ENCODE results near the gene DLX1. TPM values are rescaled to one million over a fixed set of nuclear protein-coding genes. Genes with fewer than 3 reads are reported as not detected.
"Not testable (repeated sequence)": the region's sequence is repeated elsewhere in the genome, so short reads cannot be mapped to it uniquely, and the experiment has no call there.

The DLX1 gene
- total RNA-seq, 1 experiment from 2014 or later, result not detected

DNA sequence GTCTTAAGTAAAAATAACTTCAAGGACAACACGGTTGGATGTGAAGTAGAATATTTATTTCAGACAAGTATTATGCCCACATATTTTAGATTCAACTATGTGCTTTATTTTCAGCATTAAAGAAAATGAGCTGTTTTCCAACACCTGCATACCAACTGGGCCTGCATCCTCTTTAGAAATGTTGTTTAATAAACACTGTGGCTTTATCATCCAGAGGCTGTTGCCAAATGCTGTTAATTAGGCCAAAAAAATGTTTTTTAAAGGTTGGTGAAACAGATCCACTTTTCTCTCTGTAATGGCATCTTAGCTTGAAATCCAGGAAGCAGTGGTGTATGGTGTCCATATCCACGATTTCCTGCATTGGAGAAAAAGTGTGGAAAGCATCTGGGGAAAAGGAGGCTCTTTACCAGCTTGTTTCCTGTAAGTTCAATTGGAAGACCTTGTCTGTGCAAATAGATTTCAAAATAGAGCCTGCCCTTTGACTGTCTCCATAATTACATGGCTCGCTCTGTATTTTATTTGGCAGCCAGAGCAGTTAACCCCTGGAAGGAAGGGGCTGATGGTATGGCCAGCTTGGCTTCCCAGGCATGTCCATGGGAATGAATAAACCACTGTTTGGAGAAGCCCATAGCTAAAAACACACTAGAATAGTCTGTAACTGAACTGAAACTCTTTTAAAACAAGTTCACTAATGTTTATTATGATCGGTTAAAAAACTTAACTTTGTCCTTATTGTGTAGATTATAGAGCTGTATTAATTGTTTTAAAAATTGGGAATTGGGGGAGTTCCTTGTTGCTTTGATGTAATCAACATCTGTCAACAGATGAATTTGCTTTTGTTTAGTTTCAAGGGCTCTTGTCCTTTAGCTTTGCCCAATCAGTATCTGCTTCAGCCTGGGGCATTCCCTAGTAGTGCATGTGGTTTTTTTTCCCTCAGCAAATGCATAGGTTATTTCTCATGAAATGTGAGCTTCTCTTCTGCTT lies 33.0 kb upstream of the DLX1 start:
- no peak for DNase-seq
- H3K36me3 ChIP-seq (replicated peaks; ENCODE audit: control insufficient read depth, insufficient read depth, low read length), result no peaks in the 10 kb centered on the region
- no peaks in the 10 kb centered on the region for H3K27me3 ChIP-seq (ENCODE audit: control insufficient read depth, insufficient read depth, low read length)
- no peak overlapping the region for H3K4me3 ChIP-seq (ENCODE audit: insufficient read depth, low read depth, low read length)

DNA sequence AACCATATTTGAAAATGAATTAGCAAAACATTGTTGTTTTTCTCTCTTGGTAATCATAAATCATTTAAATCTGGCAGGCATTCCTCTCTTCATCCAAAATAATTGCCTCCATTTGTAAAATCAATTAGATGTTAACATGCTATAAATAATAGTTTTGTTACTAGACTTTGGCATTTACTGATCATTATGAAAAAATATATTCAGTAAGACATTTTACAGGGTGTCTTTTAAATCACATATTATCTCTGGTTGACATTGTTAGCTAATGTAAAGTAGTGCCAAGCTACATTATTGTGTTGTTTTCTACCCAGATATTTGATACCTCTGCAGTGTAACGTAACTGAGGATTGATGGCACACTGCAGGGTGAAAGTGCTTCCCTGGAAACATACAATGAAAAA lies 31.8 kb upstream of the DLX1 start:
- DNase-seq, result no peak
- Histone ChIP-seq H3K27me3 (ENCODE audit: control insufficient read depth, insufficient read depth, low read length) (no peaks in the 10 kb centered on the region), H3K36me3 (replicated peaks; ENCODE audit: control insufficient read depth, insufficient read depth, low read length) (no peaks in the 10 kb centered on the region), H3K4me3 (ENCODE audit: insufficient read depth, low read depth, low read length) (no peak overlapping the region)

DNA sequence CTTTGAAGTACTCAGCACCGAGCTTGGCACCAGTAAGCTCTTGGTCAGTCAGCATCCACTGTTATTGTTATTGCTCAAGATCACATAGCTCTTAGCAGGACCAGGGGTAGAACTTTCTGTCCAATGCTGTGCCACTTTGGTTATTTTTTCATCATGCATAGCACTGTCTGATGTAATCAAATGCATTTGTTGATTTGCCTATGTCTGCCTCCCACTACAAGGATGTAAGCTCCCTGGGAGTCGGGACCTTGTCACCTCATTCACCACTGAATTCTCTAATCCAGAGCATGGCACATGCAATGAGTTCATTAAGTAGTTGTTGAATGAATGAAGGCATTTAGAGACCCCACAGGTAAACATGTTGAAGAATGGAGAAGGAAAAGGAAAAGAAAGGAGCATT lies 29.0 kb upstream of the DLX1 start:
- no peak overlapping the region for H3K4me3 ChIP-seq (ENCODE audit: insufficient read depth, low read depth, low read length)

DNA sequence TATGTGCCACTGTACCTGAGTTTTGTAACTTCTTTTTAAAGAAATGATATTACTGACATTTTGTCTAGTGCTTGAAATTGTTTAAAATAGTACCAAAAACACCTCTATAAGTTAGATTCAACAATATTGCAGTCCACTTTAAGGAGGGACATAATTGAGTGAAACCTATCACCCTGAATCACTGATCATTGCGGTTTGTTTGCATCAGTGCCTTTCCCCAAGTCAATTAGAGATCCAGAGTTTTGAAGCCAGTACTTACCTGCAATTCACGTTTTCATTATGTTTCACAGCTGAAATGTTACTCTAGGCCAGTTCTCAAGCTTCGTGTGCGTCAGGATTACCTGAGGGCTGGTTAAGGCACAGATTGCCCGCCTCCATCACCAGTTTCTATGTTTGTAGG lies 26.6 kb upstream of the DLX1 start:
- H3K36me3 ChIP-seq (replicated peaks; ENCODE audit: control insufficient read depth, insufficient read depth, low read length), result no peaks in the 10 kb centered on the region
- H3K27me3 ChIP-seq (ENCODE audit: control insufficient read depth, insufficient read depth, low read length), result no peaks in the 10 kb centered on the region
- no peak for DNase-seq
- H3K4me3 ChIP-seq (ENCODE audit: insufficient read depth, low read depth, low read length), result no peak overlapping the region

More for the DNA sequence above, 29.0 kb upstream of the DLX1 start:
- Histone ChIP-seq H3K27me3 (ENCODE audit: control insufficient read depth, insufficient read depth, low read length) (no peaks in the 10 kb centered on the region), H3K36me3 (replicated peaks; ENCODE audit: control insufficient read depth, insufficient read depth, low read length) (no peaks in the 10 kb centered on the region)
- DNase-seq, result no peak

DNA sequence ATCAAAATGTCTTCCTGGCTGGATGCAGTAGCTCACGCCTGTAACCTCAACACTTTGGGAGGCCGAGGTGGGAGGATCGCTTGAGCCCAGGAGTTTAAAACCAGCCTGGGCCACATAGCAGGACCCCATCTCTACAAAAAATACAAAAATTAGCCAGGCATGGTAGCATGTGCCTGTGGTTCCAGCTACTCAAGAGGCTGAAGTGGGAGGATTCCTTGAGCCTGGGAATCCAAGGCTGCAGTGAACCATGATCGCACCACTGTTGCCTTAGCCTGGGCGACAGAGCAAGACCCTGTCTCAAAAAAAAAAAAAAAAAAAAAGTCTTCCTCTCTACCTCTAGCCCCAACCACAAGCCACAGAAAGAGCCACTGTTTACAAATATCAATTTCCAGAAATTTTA lies 25.2 kb upstream of the DLX1 start:
- not testable (repeated sequence) for DNase-seq; H3K4me3 ChIP-seq (ENCODE audit: insufficient read depth, low read depth, low read length); H3K36me3 ChIP-seq (replicated peaks; ENCODE audit: control insufficient read depth, insufficient read depth, low read length); H3K27me3 ChIP-seq (ENCODE audit: control insufficient read depth, insufficient read depth, low read length)

DNA sequence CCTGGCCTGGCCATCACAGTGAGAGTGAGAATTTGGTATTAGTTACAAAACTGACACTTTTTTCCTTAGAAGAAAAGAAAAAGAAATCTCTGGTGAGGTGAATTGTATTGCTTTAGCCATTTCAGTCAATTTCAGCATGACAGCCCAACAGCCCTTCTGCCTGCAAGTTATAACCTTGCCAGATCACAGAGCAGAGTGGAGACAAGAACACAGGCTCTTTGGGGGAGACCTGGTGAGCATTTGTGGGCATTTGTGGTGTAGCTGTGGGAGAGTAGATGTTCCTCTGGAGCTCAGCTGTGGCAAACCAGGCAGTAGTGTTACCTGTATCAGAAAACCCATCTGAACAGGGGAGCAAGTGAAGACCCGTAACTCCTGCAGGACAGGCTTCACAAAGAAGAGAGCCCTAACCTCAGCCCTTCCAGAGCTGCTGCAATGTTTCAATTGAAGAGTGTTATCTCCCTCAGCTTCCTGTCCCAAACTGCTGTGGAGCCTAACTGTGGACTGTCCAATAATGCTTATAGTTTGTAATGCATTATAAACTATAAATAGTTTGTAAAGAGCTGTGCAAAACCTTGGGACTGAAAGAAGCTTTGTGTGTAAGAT lies 22.8 kb upstream of the DLX1 start:
- H3K4me3 ChIP-seq (ENCODE audit: insufficient read depth, low read depth, low read length), result no peak overlapping the region
- H3K27me3 ChIP-seq (ENCODE audit: control insufficient read depth, insufficient read depth, low read length), result no peaks in the 10 kb centered on the region
- no peaks in the 10 kb centered on the region for H3K36me3 ChIP-seq (replicated peaks; ENCODE audit: control insufficient read depth, insufficient read depth, low read length)
- DNase-seq, result no peak

GRCh38 chr2:172063446-172063845 lies 21.9 kb upstream of the DLX1 start:
- Histone ChIP-seq H3K4me3 (ENCODE audit: insufficient read depth, low read depth, low read length) (no peak overlapping the region), H3K27me3 (ENCODE audit: control insufficient read depth, insufficient read depth, low read length) (no peaks in the 10 kb centered on the region), H3K36me3 (replicated peaks; ENCODE audit: control insufficient read depth, insufficient read depth, low read length) (no peaks in the 10 kb centered on the region)
- no peak for DNase-seq

DNA sequence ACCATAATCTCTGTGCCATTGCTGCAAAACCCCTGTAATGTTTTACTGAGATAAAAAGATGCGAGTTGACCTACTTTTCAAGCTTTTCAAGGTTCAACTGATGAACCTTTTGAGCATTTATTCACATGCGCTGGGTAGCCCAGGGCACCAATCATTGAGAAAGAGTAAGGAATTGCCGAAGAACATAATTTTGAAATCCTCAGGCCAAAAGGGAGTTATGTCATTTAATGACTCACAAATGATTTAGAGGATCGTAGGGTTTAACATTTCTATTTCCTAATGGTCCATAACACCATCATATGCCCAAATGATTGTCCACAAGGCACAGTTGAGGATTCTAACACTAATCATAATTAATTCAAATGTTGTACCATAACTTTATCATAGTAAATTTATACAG lies 20.2 kb upstream of the DLX1 start:
- no peak for DNase-seq
- Histone ChIP-seq H3K36me3 (replicated peaks; ENCODE audit: control insufficient read depth, insufficient read depth, low read length) (no peaks in the 10 kb centered on the region), H3K27me3 (ENCODE audit: control insufficient read depth, insufficient read depth, low read length) (no peaks in the 10 kb centered on the region), H3K4me3 (ENCODE audit: insufficient read depth, low read depth, low read length) (no peak overlapping the region)

DNA sequence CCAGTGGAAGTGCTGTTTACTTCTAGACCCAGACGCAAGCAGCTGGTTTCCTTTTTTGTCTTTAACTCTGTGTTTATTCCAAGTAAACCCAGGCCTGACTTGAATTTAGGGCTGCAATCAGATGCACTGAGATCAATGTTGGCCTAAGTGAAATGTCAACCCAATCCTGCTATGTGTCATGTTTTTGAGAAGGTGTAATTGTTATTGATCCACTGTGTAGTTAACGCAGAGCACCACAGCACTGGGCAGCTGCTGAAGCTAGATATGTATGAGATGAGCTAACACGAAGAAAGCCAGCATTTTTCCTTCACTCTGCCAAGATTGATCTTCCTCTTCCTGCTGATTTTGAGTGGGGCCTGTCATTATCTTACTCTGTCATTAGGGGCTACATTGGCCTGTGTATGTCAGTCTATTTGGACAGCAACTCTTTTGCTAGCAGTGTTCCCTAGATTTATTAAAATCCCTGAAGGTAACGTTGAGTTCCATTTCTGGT lies 18.9 kb upstream of the DLX1 start:
- H3K36me3 ChIP-seq (replicated peaks; ENCODE audit: control insufficient read depth, insufficient read depth, low read length), result no peaks in the 10 kb centered on the region
- no peak for DNase-seq

DNA sequence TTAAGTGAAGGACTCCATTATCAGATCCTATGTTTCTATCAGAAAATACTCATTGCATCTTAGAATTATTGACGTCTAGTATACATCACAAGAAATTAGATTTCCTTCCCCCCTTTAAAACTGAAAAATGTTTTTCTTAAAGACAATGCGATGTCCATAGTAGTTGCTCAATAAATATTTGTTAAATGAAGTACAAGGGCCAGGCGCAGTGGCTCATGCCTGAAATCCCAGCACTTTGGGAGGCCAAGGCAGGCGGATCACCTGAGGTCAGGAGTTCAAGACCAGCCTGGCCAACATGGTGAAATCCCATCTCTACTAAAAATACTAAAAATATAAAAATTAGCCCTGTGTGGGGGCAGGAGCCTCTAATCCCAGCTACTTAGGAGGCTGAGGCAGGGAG lies 17.4 kb upstream of the DLX1 start:
- not testable (repeated sequence) for H3K4me3 ChIP-seq (ENCODE audit: insufficient read depth, low read depth, low read length); H3K36me3 ChIP-seq (replicated peaks; ENCODE audit: control insufficient read depth, insufficient read depth, low read length); H3K27me3 ChIP-seq (ENCODE audit: control insufficient read depth, insufficient read depth, low read length); DNase-seq

More for the DNA sequence above, 18.9 kb upstream of the DLX1 start:
- Histone ChIP-seq H3K4me3 (ENCODE audit: insufficient read depth, low read depth, low read length) (no peak overlapping the region), H3K27me3 (ENCODE audit: control insufficient read depth, insufficient read depth, low read length) (no peaks in the 10 kb centered on the region)

DNA sequence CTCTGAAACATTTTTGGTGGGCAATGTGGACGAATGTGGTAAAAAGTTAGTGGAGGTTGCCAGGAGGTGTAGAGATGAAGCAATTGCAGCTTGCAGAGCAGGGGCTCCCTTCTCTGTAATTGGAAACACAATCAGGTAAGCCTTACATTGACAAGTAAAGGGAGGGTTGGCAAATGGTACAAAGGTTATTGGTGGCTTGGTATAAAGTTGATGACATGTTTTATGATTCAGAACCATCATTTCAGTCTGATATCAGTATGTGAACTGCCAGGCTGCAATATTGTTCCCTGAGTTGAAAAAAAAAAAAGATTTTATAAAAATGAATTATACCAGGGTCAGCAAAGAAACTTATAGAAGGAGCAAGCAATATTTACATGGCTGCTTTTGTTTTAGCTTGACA lies 14.4 kb upstream of the DLX1 start:
- 0 out of 2 replicates have a peak, but pooled peaks cover 2% of the 10 kb centered on the region for H3K27me3 ChIP-seq (ENCODE audit: control insufficient read depth, insufficient read depth, low read length)
- DNase-seq, result no peak
- H3K4me3 ChIP-seq (ENCODE audit: insufficient read depth, low read depth, low read length), result no peak overlapping the region
- H3K36me3 ChIP-seq (replicated peaks; ENCODE audit: control insufficient read depth, insufficient read depth, low read length), result no peaks in the 10 kb centered on the region

DNA sequence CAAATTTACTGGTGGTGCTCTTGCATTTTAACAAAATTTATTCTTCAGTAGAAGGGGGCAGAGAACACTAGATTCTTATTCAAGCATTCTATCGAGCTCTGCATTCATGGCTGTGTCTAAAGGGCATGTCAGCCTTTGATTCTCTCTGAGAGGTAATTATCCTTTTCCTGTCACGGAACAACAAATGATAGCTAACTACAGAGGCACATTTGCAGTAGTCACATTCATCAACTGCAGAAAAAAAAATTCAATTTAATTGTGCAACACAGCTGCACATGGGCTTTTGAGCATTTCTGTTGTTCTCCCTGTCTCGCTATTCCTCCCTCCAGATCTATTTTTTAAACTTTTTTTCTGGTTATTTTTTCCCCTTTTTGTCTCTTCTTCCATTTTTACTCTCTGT lies 13.0 kb upstream of the DLX1 start:
- H3K36me3 ChIP-seq (replicated peaks; ENCODE audit: control insufficient read depth, insufficient read depth, low read length), result no peaks in the 10 kb centered on the region
- H3K27me3 ChIP-seq (ENCODE audit: control insufficient read depth, insufficient read depth, low read length), result 0 out of 2 replicates have a peak, but pooled peaks cover 2% of the 10 kb centered on the region
- no peak overlapping the region for H3K4me3 ChIP-seq (ENCODE audit: insufficient read depth, low read depth, low read length)
- DNase-seq, result no peak

DNA sequence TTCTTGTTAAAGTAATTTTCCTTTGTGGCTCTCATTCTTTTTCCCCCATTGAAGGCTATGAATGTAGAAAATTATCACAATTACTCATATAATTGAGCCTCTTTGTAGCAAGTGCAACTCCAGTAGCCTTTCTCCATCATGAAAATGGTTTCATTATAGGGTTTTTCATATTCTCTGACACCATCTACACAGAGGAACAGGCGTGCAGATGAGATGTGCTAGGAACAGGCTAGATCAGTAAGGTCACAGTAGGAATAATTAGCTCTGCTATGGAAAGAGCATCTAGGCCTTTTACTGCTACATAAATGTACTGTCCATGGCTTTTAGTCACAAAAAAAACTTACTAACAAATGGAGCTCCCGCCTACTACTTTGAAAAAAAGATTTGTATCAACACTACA lies 12.6 kb upstream of the DLX1 start:
- H3K4me3 ChIP-seq (ENCODE audit: insufficient read depth, low read depth, low read length), result no peak overlapping the region
- DNase-seq, result no peak
- H3K27me3 ChIP-seq (ENCODE audit: control insufficient read depth, insufficient read depth, low read length), result 0 out of 2 replicates have a peak, but pooled peaks cover 2% of the 10 kb centered on the region
- H3K36me3 ChIP-seq (replicated peaks; ENCODE audit: control insufficient read depth, insufficient read depth, low read length), result no peaks in the 10 kb centered on the region

DNA sequence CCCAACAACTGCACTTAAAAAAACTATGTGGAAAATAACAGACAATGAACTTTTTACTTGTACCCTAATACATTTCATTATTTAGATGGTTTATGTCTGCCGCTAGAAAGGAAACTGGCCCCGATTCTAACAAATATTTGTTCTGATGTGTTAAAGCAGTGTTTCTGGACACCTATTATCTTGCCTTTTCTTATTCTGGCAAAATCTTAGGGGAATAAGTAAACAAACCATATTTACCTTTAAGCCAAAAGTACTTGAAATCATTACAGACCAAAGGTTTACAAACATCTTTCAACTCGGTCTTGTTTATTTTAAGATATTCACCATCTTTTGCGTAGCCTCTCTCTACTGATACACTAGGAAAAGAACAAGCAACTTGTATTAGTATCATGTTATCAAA lies 11.8 kb upstream of the DLX1 start:
- DNase-seq, result no peak
- Histone ChIP-seq H3K27me3 (ENCODE audit: control insufficient read depth, insufficient read depth, low read length) (peaks cover 7% of the 10 kb centered on the region), H3K36me3 (replicated peaks; ENCODE audit: control insufficient read depth, insufficient read depth, low read length) (no peaks in the 10 kb centered on the region), H3K4me3 (ENCODE audit: insufficient read depth, low read depth, low read length) (no peak overlapping the region)

DNA sequence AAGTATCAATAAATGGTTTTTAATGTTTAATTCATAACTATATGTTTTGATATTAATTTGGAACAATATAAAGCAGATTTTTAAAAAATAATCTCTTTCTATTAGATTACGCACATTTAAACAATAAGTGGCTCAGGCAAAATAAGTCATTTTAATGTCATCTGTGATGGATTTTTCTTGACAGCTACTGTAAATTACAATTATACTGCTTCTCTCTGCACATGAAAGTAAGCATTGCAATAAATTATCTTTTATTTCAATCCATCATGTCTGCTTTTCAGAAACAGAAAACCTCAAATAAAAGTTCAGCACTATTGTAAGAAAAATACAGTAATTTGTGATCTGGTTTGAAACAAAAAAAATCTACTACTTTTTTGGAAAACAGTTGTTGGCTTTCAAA lies 11.1 kb upstream of the DLX1 start:
- DNase-seq, result no peak

More for the DNA sequence above, 11.1 kb upstream of the DLX1 start:
- H3K27me3 ChIP-seq (ENCODE audit: control insufficient read depth, insufficient read depth, low read length), result peaks cover 15% of the 10 kb centered on the region
- no peak overlapping the region for H3K4me3 ChIP-seq (ENCODE audit: insufficient read depth, low read depth, low read length)
- H3K36me3 ChIP-seq (replicated peaks; ENCODE audit: control insufficient read depth, insufficient read depth, low read length), result no peaks in the 10 kb centered on the region

Measured in H7 (cell line).